Thymus (tissue), 11 donors: ENCODE data around the gene RSPH6A. TPM values are rescaled to one million over a fixed set of nuclear protein-coding genes. Genes with fewer than 3 reads are reported as not detected.

ENCODE experiments used
- DNase-seq, 9 donors: peaks; one replicate each; pipeline ENCODE4 v3.0.0-alpha.2; 2013; ENCODE audit warnings: low spot score in 9 of 9, low read depth in 6 of 9, missing footprints in 1 of 9
- H3K27ac ChIP-seq, 2 donors: one replicate each; pipeline ENCODE4 v1.5.1; 2013; ENCODE audit warnings: control low read depth in 1 of 2, low read depth in 1 of 2, low read length in 1 of 2, mild to moderate bottlenecking in 1 of 2, moderate library complexity in 1 of 2
- H3K27me3 ChIP-seq, 2 donors: one replicate each; pipeline ENCODE4 v1.5.1; 2013; ENCODE audit warnings: low read length in 1 of 2; ENCODE audit not compliant: control insufficient read depth in 2 of 2, insufficient read depth in 1 of 2
- H3K36me3 ChIP-seq, 2 donors: one replicate each; pipeline ENCODE4 v1.5.1; 2013; ENCODE audit warnings: low read length in 1 of 2, mild to moderate bottlenecking in 1 of 2, moderate library complexity in 1 of 2; ENCODE audit not compliant: control insufficient read depth in 2 of 2, insufficient read depth in 2 of 2
- H3K4me1 ChIP-seq, 2 donors: one replicate each; pipeline ENCODE4 v1.5.1; 2013; ENCODE audit warnings: low read length in 2 of 2; ENCODE audit not compliant: control insufficient read depth in 2 of 2, insufficient read depth in 2 of 2
- H3K4me3 ChIP-seq, 2 donors: one replicate each; pipeline ENCODE4 v1.5.1; 2013; ENCODE audit warnings: low read length in 2 of 2, control low read depth in 1 of 2, mild to moderate bottlenecking in 1 of 2
- H3K9me3 ChIP-seq, 2 donors: one replicate each; pipeline ENCODE4 v1.5.1; 2013; ENCODE audit warnings: low read length in 1 of 2, mild to moderate bottlenecking in 1 of 2; ENCODE audit not compliant: control insufficient read depth in 2 of 2, insufficient read depth in 1 of 2
- WGBS: extraction: QIAGEN DNeasy Blood & Tissue Kit; methylation state at CpG from one replicate; pipeline ENCODE4 v1.1.7; 2013; 5-methylcytosine and 5-hydroxymethylcytosine counted together
- polyA plus RNA-seq: library from polyadenylated mRNA; stranded (reverse); fragments of 200-250 nt; gene quantifications from one replicate; pipeline ENCODE4 v1.2.3, GENCODE V29; 2013
- total RNA-seq: library from RNA; stranded (reverse); fragments of 120-200 nt; gene quantifications from one replicate; pipeline ENCODE4 v1.2.4, GENCODE V29; 2013
- donor health status: healthy.

Gene RSPH6A
- total and polyA plus RNA-seq, 2 donors, result 0.14 TPM; not detected in 1

GRCh38 chr19:45827459-45828093 is 12.5 kb upstream of the RSPH6A start:
- Histone ChIP-seq H3K4me3 (no peak overlapping the region), H3K36me3 (peaks cover 93 to 94% of the 10 kb centered on the region in 2 donors), H3K4me1 (no peaks in the 10 kb centered on the region), H3K9me3 (no peaks in the 10 kb centered on the region), H3K27ac (no peak overlapping the region), H3K27me3 (no peaks in the 10 kb centered on the region)
- DNase-seq, result no peak
- 98% methylated on average over 16 of the region's 16 CpGs for WGBS

- peaks cover 91 to 92% of the 10 kb centered on the region in 2 donors for H3K36me3 ChIP-seq
- no peaks in the 10 kb centered on the region for H3K27me3 ChIP-seq
- no peaks in the 10 kb centered on the region for H3K9me3 ChIP-seq
- no peaks in the 10 kb centered on the region for H3K4me1 ChIP-seq
- 95% methylated on average over 11 of the region's 11 CpGs for WGBS
- H3K4me3 ChIP-seq, result no peak overlapping the region
- DNase-seq, result no peak
- H3K27ac ChIP-seq, result no peak overlapping the region
Measured at GRCh38 chr19:45826934-45827333, 11.8 kb upstream of the RSPH6A start.

GRCh38 chr19:45825917-45826893 is 11.1 kb upstream of the RSPH6A start:
- Histone ChIP-seq H3K4me1 (no peaks in the 10 kb centered on the region), H3K9me3 (no peaks in the 10 kb centered on the region), H3K27me3 (no peaks in the 10 kb centered on the region), H3K27ac (no peak overlapping the region), H3K4me3 (no peak overlapping the region), H3K36me3 (peaks cover 88 to 91% of the 10 kb centered on the region in 2 donors)
- DNase-seq, result no peak
- WGBS, result 89% methylated on average over 22 of the region's 22 CpGs

- no peaks in the 10 kb centered on the region for H3K4me1 ChIP-seq
Measured at GRCh38 chr19:45825263-45825605, 10.1 kb upstream of the RSPH6A start.

GRCh38 chr19:45824531-45825262 is 9.6 kb upstream of the RSPH6A start:
- peaks cover 91 to 93% of the 10 kb centered on the region in 2 donors for H3K36me3 ChIP-seq
- H3K27ac ChIP-seq, result no peak overlapping the region
- WGBS, result 95% methylated on average over 26 of the region's 26 CpGs
- H3K9me3 ChIP-seq, result no peaks in the 10 kb centered on the region
- no peaks in the 10 kb centered on the region for H3K4me1 ChIP-seq
- no peak overlapping the region for H3K4me3 ChIP-seq
- DNase-seq, result no peak
- H3K27me3 ChIP-seq, result no peaks in the 10 kb centered on the region

More at GRCh38 chr19:45825263-45825605, 10.1 kb upstream of the RSPH6A start:
- Histone ChIP-seq H3K9me3 (no peaks in the 10 kb centered on the region), H3K27ac (no peak overlapping the region), H3K36me3 (peaks cover 93 to 94% of the 10 kb centered on the region in 2 donors), H3K4me3 (no peak overlapping the region), H3K27me3 (no peaks in the 10 kb centered on the region)
- WGBS, result 96% methylated on average over 8 of the region's 8 CpGs
- DNase-seq, result no peak

- WGBS, result 87% methylated on average over 12 of the region's 12 CpGs
- H3K27ac ChIP-seq, result no peak overlapping the region
- no peaks in the 10 kb centered on the region for H3K4me1 ChIP-seq
Measured at GRCh38 chr19:45824041-45824471, 8.9 kb upstream of the RSPH6A start.

GRCh38 chr19:45823182-45823581 is 8.1 kb upstream of the RSPH6A start:
- peaks cover 77 to 78% of the 10 kb centered on the region in 2 donors for H3K36me3 ChIP-seq
- no peak overlapping the region for H3K27ac ChIP-seq
- DNase-seq, result no peak
- 99% methylated on average over 12 of the region's 12 CpGs for WGBS
- H3K9me3 ChIP-seq, result no peaks in the 10 kb centered on the region
- H3K27me3 ChIP-seq, result no peaks in the 10 kb centered on the region
- no peak overlapping the region for H3K4me3 ChIP-seq
- no peaks in the 10 kb centered on the region for H3K4me1 ChIP-seq

More at GRCh38 chr19:45824041-45824471, 8.9 kb upstream of the RSPH6A start:
- peaks cover 86% of the 10 kb centered on the region in 2 donors for H3K36me3 ChIP-seq
- no peaks in the 10 kb centered on the region for H3K9me3 ChIP-seq
- H3K4me3 ChIP-seq, result no peak overlapping the region
- no peak for DNase-seq
- H3K27me3 ChIP-seq, result no peaks in the 10 kb centered on the region

- Histone ChIP-seq H3K4me1 (no peaks in the 10 kb centered on the region), H3K4me3 (no peak overlapping the region), H3K27ac (no peak overlapping the region), H3K27me3 (no peaks in the 10 kb centered on the region), H3K36me3 (peaks cover 73 to 76% of the 10 kb centered on the region in 2 donors), H3K9me3 (no peaks in the 10 kb centered on the region)
- no peak for DNase-seq
- 94% methylated on average over 5 of the region's 5 CpGs for WGBS
Measured at GRCh38 chr19:45822716-45823115, 7.6 kb upstream of the RSPH6A start.
